GM19463 (cell line): Measurements from ENCODE around the gene RIMBP3C.
"Not testable (repeated sequence)": the region's sequence is repeated elsewhere in the genome, so short reads cannot be mapped to it uniquely, and the experiment has no call there.

Experiments
- ATAC-seq: cut with Tn5 transposase; IDR thresholded peaks from one replicate; pipeline ENCODE4 v1.9.1; 2021; ENCODE audit warnings: mild to moderate bottlenecking, moderate library complexity; ENCODE audit not compliant: unreplicated experiment

RIMBP3C gene

GRCh38 chr22:21551361-21551760 is at the start of gene RIMBP3C:
TSS of gene RIMBP3C (minus strand) at chr22:21551461. CDS start at chr22:21550976, 485 bp downstream.
- not testable (repeated sequence) for ATAC-seq

GRCh38 chr22:21599053-21599893 is 48.0 kb upstream of the RIMBP3C start:
- ATAC-seq: no peak

GRCh38 chr22:21598302-21598701 is 47.0 kb upstream of the RIMBP3C start:
- no peak for ATAC-seq

GRCh38 chr22:21596356-21597135 is 45.3 kb upstream of the RIMBP3C start:
- ATAC-seq: not testable (repeated sequence)

- ATAC-seq: no peak
Observed at GRCh38 chr22:21594865-21595452, 43.7 kb upstream of the RIMBP3C start.

GRCh38 chr22:21593406-21594232 is 42.4 kb upstream of the RIMBP3C start:
- ATAC-seq: no peak

GRCh38 chr22:21592422-21592821 is 41.2 kb upstream of the RIMBP3C start:
- ATAC-seq: no peak

GRCh38 chr22:21591695-21592094 is 40.4 kb upstream of the RIMBP3C start:
- no peak for ATAC-seq

GRCh38 chr22:21590809-21591641 is 39.8 kb upstream of the RIMBP3C start:
- ATAC-seq: no peak

- no peak for ATAC-seq
Observed at GRCh38 chr22:21589396-21589795, 38.1 kb upstream of the RIMBP3C start.

- ATAC-seq: peak; percentile 95
Observed at GRCh38 chr22:21587803-21588611, 36.7 kb upstream of the RIMBP3C start.

- no peak for ATAC-seq
Observed at GRCh38 chr22:21585389-21585788, 34.1 kb upstream of the RIMBP3C start.

- ATAC-seq: no peak
Observed at GRCh38 chr22:21582801-21583740, 31.8 kb upstream of the RIMBP3C start.

- not testable (repeated sequence) for ATAC-seq
Observed at GRCh38 chr22:21581009-21581713, 29.9 kb upstream of the RIMBP3C start.

GRCh38 chr22:21580623-21581007 is 29.4 kb upstream of the RIMBP3C start:
- ATAC-seq: not testable (repeated sequence)

GRCh38 chr22:21579474-21579851 is 28.2 kb upstream of the RIMBP3C start:
- ATAC-seq: no peak

- ATAC-seq: no peak
Observed at GRCh38 chr22:21573750-21574494, 22.7 kb upstream of the RIMBP3C start.
